Right kidney (tissue), 9 donors: ENCODE results near the gene GABRD.
"Not testable (repeated sequence)": the region's sequence is repeated elsewhere in the genome, so short reads cannot be mapped to it uniquely, and the experiment has no call there.

Experiments used
- DNase-seq: peaks from one replicate; pipeline ENCODE4 v3.0.0-alpha.2; 2016
- long read RNA-seq, 8 donors: transcript quantifications; one replicate each; lab custom pipeline, GENCODE V29; 2026

GABRD gene
- long read RNA-seq, donor 1: 0 reads
- long read RNA-seq, donor 2: 0 reads
- long read RNA-seq, donor 3: 0 reads
- long read RNA-seq, donor 4: 0 reads
- long read RNA-seq, donor 5: 0 reads
- long read RNA-seq, donor 6, partial matches to known transcripts: 0 of 1 reads
- long read RNA-seq, donor 6, other reads (novel, unspliced or antisense): 0 of 1 reads
- long read RNA-seq, donor 7, partial matches to known transcripts: 0 of 1 reads
- long read RNA-seq, donor 7, other reads (novel, unspliced or antisense): 0 of 1 reads
- long read RNA-seq, donor 8: 0 reads

- no peak for DNase-seq
These were observed at the start of gene GABRD for GRCh38 chr1:2019172-2019543. Gene GABRD, plus strand, starts transcription at chr1:2019345. Its CDS starts 79 bp downstream, at chr1:2019424.

- no peak for DNase-seq
These were observed 49.6 kb upstream of the GABRD start for GRCh38 chr1:1969505-1969900.

GRCh38 chr1:1969953-1970716, 49.0 kb upstream of the GABRD start:
- DNase-seq: no peak

- DNase-seq: no peak
These were observed 48.1 kb upstream of the GABRD start for GRCh38 chr1:1971017-1971416.

- no peak for DNase-seq
These were observed 47.5 kb upstream of the GABRD start for GRCh38 chr1:1971688-1972087.

- DNase-seq: no peak
These were observed 46.0 kb upstream of the GABRD start for GRCh38 chr1:1972976-1973715.

GRCh38 chr1:1973716-1974642, 45.2 kb upstream of the GABRD start:
- no peak for DNase-seq

GRCh38 chr1:1974834-1975233, 44.3 kb upstream of the GABRD start:
- no peak for DNase-seq

- no peak for DNase-seq
These were observed 43.6 kb upstream of the GABRD start for GRCh38 chr1:1975535-1975934.

GRCh38 chr1:1976031-1976430, 43.1 kb upstream of the GABRD start:
- DNase-seq: no peak

- DNase-seq: no peak
These were observed 41.0 kb upstream of the GABRD start for GRCh38 chr1:1978108-1978507.

- DNase-seq: not testable (repeated sequence)
These were observed 40.3 kb upstream of the GABRD start for GRCh38 chr1:1978690-1979481.

- DNase-seq: no peak
These were observed 39.5 kb upstream of the GABRD start for GRCh38 chr1:1979482-1980165.

- no peak for DNase-seq
These were observed 38.5 kb upstream of the GABRD start for GRCh38 chr1:1980467-1981141.

- no peak for DNase-seq
These were observed 38.0 kb upstream of the GABRD start for GRCh38 chr1:1981142-1981500.

GRCh38 chr1:1981631-1982327, 37.4 kb upstream of the GABRD start:
- DNase-seq: not testable (repeated sequence)

GRCh38 chr1:1982379-1983232, 36.5 kb upstream of the GABRD start:
- DNase-seq: no peak

- DNase-seq: no peak
These were observed 34.5 kb upstream of the GABRD start for GRCh38 chr1:1984560-1985070.
